Measurements from ENCODE around the gene SP100.
"Not testable (repeated sequence)": the region's sequence is repeated elsewhere in the genome, so short reads cannot be mapped to it uniquely, and the experiment has no call there.

The SP100 gene

GRCh38 chr2:230408244-230408842, 7.7 kb upstream of the SP100 start:
- H3K9me3 ChIP-seq (ENCODE audit: control insufficient read depth, insufficient read depth, low read depth, low read length), result no peaks in the 10 kb centered on the region
- H3K27me3 ChIP-seq (ENCODE audit: control insufficient read depth, insufficient read depth, low read length), result peaks cover 44% of the 10 kb centered on the region
- no peaks in the 10 kb centered on the region for H3K36me3 ChIP-seq (ENCODE audit: control insufficient read depth, insufficient read depth, low read length)
- H3K9ac ChIP-seq (ENCODE audit: low read length), result no peak overlapping the region
- H3K4me3 ChIP-seq (ENCODE audit: low read depth, low read length), result no peak overlapping the region
- no peak overlapping the region for H3K27ac ChIP-seq (ENCODE audit: low read depth, low read length)
- peaks cover 8% of the 10 kb centered on the region; the same call in 1 of the 2 replicates for H3K4me1 ChIP-seq (ENCODE audit: control insufficient read depth, insufficient read depth, low read length)

DNA sequence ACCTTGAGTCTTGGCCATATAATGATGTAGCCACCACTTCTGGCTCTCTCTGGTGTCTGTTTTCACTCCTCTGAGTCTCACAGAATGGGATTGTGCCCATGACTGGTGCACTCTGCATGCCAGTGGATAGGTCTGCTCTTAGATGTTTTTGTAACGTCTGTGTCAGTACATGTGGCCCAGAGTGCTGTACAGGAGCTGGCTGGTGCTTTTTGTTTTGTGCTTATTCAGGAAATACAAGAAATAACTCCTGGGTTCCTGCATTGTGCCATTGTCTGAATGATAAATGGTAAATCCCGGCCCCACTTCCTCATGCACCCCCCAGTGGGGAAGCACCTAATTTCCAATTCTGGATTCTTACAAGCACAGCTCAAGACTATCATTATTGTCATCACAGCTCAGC, 6.7 kb upstream of the SP100 start:
- H3K4me3 ChIP-seq (ENCODE audit: low read depth, low read length); H3K27ac ChIP-seq (ENCODE audit: low read depth, low read length); H3K9me3 ChIP-seq (ENCODE audit: control insufficient read depth, insufficient read depth, low read depth, low read length); H3K4me1 ChIP-seq (ENCODE audit: control insufficient read depth, insufficient read depth, low read length); H3K36me3 ChIP-seq (ENCODE audit: control insufficient read depth, insufficient read depth, low read length); H3K9ac ChIP-seq (ENCODE audit: low read length): not testable (repeated sequence)
- peaks cover 44% of the 10 kb centered on the region for H3K27me3 ChIP-seq (ENCODE audit: control insufficient read depth, insufficient read depth, low read length)

DNA sequence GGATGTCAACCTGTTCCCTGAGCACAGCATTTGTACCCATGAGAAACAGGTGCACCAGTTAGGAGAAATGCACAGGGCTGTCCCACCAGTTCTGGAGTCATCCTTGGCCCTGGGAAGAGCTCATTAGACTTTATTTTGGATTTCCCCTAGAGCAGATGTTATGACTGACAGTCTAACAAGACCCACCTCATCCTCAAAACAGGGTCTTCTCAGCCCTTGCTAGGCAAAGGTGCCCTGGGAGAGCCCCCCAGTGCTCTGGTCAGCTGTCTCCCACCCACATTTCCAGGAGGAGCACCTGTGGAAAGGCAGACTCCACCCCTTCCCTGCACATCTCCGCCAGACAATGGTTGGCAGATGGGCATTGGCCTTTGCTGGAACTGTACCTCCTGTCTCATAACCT, 5.7 kb upstream of the SP100 start:
- no peak overlapping the region for H3K27ac ChIP-seq (ENCODE audit: low read depth, low read length)
- H3K36me3 ChIP-seq (ENCODE audit: control insufficient read depth, insufficient read depth, low read length), result no peaks in the 10 kb centered on the region
- H3K9me3 ChIP-seq (ENCODE audit: control insufficient read depth, insufficient read depth, low read depth, low read length), result no peaks in the 10 kb centered on the region
- peaks cover 44% of the 10 kb centered on the region for H3K27me3 ChIP-seq (ENCODE audit: control insufficient read depth, insufficient read depth, low read length)
- H3K4me1 ChIP-seq (ENCODE audit: control insufficient read depth, insufficient read depth, low read length), result peaks cover 8% of the 10 kb centered on the region; the same call in 1 of the 2 replicates
- no peak overlapping the region for H3K4me3 ChIP-seq (ENCODE audit: low read depth, low read length)
- H3K9ac ChIP-seq (ENCODE audit: low read length), result no peak overlapping the region

DNA sequence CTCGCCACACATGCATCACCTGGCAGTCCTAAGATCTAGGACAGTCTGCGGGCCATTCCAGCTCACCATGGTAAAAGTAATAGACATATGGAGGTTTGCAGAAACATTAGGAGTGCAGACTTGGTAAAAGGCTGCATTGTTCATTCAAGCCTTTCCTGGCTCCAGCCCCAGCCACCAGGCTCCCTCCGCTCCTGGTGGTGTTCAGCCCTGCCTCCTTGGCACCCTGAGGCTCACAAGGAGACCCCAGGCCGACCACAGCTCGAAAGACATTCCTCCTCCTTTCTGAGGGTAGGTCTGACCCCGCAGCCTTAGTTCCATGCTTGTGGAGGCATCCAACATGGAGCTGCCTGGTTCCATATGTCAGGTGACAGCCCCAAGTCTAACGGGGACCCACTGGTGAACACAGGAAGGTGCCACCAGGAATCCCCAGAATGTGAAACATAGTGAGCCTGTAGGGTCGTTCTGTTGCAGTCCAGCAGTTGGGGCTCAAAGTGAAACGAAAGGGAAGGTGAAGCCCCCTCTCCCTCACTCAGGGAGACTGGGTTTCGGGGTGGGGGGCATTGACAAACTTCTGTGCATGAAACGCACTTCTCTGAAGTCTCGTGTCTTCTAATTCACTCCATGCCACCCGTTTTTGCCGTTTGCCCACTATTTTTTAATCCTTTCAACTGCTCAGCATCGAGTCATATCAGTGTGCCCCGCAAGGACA, 5.0 kb upstream of the SP100 start:
- peak overlapping the region; percentile 62 for H3K9ac ChIP-seq (ENCODE audit: low read length)
- peak overlapping the region; percentile 88 for H3K4me3 ChIP-seq (ENCODE audit: low read depth, low read length)
- peaks cover 13% of the 10 kb centered on the region; the same call in 1 of the 2 replicates for H3K4me1 ChIP-seq (ENCODE audit: control insufficient read depth, insufficient read depth, low read length)
- no peaks in the 10 kb centered on the region for H3K36me3 ChIP-seq (ENCODE audit: control insufficient read depth, insufficient read depth, low read length)
- no peaks in the 10 kb centered on the region for H3K9me3 ChIP-seq (ENCODE audit: control insufficient read depth, insufficient read depth, low read depth, low read length)
- H3K27ac ChIP-seq (ENCODE audit: low read depth, low read length), result no peak overlapping the region
- peaks cover 44% of the 10 kb centered on the region for H3K27me3 ChIP-seq (ENCODE audit: control insufficient read depth, insufficient read depth, low read length)

DNA sequence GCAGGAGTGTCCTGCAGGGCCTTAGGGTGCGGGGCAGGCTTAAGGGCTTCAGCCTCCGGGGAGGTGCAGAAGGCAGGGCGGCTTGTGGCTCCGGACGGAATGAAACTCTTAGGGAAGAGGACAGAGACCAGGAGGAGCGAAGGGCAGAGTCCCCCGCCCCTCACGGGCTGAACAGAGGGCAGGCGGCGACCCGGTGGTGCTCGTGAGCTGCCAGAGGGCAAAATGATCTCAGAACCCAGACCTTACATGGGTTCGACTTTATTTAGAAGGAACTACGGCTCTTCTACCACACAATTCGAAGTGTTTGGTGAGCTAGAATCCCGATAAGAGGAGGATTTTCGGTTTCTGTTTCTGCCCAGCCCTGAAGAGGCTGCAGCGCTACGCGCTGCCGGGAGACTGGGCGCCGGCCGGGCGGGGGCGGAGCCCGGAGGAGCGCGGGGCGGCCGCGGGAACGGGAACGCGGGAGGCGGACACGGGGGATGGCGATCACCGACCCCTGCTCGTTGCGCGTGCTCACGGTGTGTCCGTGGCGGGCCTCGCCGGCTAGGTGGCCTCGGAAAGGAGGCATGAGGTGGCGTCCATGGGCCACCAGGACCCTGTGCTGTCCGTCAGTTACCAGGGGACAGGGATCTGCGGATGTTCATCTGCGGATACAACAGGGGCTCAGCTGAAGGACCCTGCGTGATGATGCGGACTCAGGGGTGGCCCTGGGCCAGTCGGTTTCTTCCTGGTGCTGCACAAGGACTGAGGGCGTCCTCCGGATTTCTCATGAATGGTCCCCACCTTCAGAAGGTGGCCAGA, 4.2 kb upstream of the SP100 start:
- H3K27ac ChIP-seq (ENCODE audit: low read depth, low read length), result no peak overlapping the region
- peak overlapping the region; percentile 88 for H3K4me3 ChIP-seq (ENCODE audit: low read depth, low read length)
- peaks cover 16% of the 10 kb centered on the region; the same call in 1 of the 2 replicates for H3K4me1 ChIP-seq (ENCODE audit: control insufficient read depth, insufficient read depth, low read length)

DNA sequence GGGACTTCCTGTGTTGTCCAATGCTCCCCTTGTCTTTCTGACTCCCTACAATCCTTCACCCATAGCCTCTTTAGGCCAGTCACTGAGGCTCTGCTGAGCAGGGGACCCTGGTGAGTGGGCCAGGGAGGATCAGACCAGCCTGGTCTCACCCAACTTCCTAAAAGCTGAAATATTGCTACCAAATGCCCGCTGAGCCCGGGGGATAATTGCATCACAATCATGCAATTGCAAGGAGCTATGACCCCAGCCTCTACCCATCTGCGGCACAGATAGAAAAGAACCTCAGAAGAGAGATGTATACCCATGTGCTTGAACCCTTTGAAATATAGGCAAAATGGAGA, 3.7 kb upstream of the SP100 start:
- H3K9ac ChIP-seq (ENCODE audit: low read length), result no peak overlapping the region
- H3K27ac ChIP-seq (ENCODE audit: low read depth, low read length), result no peak overlapping the region
- H3K4me1 ChIP-seq (ENCODE audit: control insufficient read depth, insufficient read depth, low read length), result peaks cover 16% of the 10 kb centered on the region; the same call in 1 of the 2 replicates
- H3K4me3 ChIP-seq (ENCODE audit: low read depth, low read length), result peak overlapping the region; percentile 88
- no peaks in the 10 kb centered on the region for H3K36me3 ChIP-seq (ENCODE audit: control insufficient read depth, insufficient read depth, low read length)
- H3K27me3 ChIP-seq (ENCODE audit: control insufficient read depth, insufficient read depth, low read length), result peaks cover 44% of the 10 kb centered on the region
- no peaks in the 10 kb centered on the region for H3K9me3 ChIP-seq (ENCODE audit: control insufficient read depth, insufficient read depth, low read depth, low read length)

More for the DNA sequence above, 4.2 kb upstream of the SP100 start:
- H3K27me3 ChIP-seq (ENCODE audit: control insufficient read depth, insufficient read depth, low read length), result peaks cover 44% of the 10 kb centered on the region
- peak overlapping the region; percentile 62 for H3K9ac ChIP-seq (ENCODE audit: low read length)
- no peaks in the 10 kb centered on the region for H3K9me3 ChIP-seq (ENCODE audit: control insufficient read depth, insufficient read depth, low read depth, low read length)
- H3K36me3 ChIP-seq (ENCODE audit: control insufficient read depth, insufficient read depth, low read length), result no peaks in the 10 kb centered on the region

- Histone ChIP-seq H3K9me3 (ENCODE audit: control insufficient read depth, insufficient read depth, low read depth, low read length) (no peaks in the 10 kb centered on the region), H3K4me3 (ENCODE audit: low read depth, low read length) (no peak overlapping the region), H3K9ac (ENCODE audit: low read length) (no peak overlapping the region), H3K4me1 (ENCODE audit: control insufficient read depth, insufficient read depth, low read length) (peaks cover 16% of the 10 kb centered on the region; the same call in 1 of the 2 replicates), H3K27me3 (ENCODE audit: control insufficient read depth, insufficient read depth, low read length) (peaks cover 44% of the 10 kb centered on the region), H3K27ac (ENCODE audit: low read depth, low read length) (no peak overlapping the region), H3K36me3 (ENCODE audit: control insufficient read depth, insufficient read depth, low read length) (no peaks in the 10 kb centered on the region)
Observed at GRCh38 chr2:230412846-230413245, 3.2 kb upstream of the SP100 start.

- Histone ChIP-seq H3K4me3 (ENCODE audit: low read depth, low read length) (no peak overlapping the region), H3K27me3 (ENCODE audit: control insufficient read depth, insufficient read depth, low read length) (peaks cover 44% of the 10 kb centered on the region), H3K9ac (ENCODE audit: low read length) (no peak overlapping the region), H3K9me3 (ENCODE audit: control insufficient read depth, insufficient read depth, low read depth, low read length) (no peaks in the 10 kb centered on the region), H3K27ac (ENCODE audit: low read depth, low read length) (no peak overlapping the region), H3K4me1 (ENCODE audit: control insufficient read depth, insufficient read depth, low read length) (peaks cover 16% of the 10 kb centered on the region; the same call in 1 of the 2 replicates), H3K36me3 (ENCODE audit: control insufficient read depth, insufficient read depth, low read length) (no peaks in the 10 kb centered on the region)
Observed at GRCh38 chr2:230413479-230413878, 2.5 kb upstream of the SP100 start.

DNA sequence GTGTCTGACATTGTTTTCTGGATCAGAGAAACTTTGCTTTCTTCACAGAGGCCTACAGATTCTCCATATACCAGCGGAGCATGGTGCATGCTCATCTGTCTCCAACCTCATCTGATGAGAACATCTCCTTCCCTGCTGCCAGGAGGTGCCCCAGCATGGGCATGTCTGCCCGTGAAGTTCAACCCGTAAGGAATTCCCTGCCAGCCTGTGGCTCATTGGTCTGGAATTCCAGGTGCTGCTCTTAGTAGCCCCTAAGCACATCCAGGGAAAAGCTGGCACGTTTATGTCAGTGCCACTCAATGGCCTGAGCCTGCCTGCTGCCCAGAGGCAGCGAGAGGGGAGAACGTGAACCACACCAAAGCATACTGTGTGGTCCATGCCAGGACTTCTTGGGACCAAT, 1.7 kb upstream of the SP100 start:
- H3K27me3 ChIP-seq (ENCODE audit: control insufficient read depth, insufficient read depth, low read length), result peaks cover 39% of the 10 kb centered on the region
- H3K4me1 ChIP-seq (ENCODE audit: control insufficient read depth, insufficient read depth, low read length), result peaks cover 16% of the 10 kb centered on the region; the same call in 1 of the 2 replicates
- H3K36me3 ChIP-seq (ENCODE audit: control insufficient read depth, insufficient read depth, low read length), result no peaks in the 10 kb centered on the region
- no peak overlapping the region for H3K27ac ChIP-seq (ENCODE audit: low read depth, low read length)
- H3K9me3 ChIP-seq (ENCODE audit: control insufficient read depth, insufficient read depth, low read depth, low read length), result no peaks in the 10 kb centered on the region
- H3K9ac ChIP-seq (ENCODE audit: low read length), result no peak overlapping the region
- H3K4me3 ChIP-seq (ENCODE audit: low read depth, low read length), result no peak overlapping the region

DNA sequence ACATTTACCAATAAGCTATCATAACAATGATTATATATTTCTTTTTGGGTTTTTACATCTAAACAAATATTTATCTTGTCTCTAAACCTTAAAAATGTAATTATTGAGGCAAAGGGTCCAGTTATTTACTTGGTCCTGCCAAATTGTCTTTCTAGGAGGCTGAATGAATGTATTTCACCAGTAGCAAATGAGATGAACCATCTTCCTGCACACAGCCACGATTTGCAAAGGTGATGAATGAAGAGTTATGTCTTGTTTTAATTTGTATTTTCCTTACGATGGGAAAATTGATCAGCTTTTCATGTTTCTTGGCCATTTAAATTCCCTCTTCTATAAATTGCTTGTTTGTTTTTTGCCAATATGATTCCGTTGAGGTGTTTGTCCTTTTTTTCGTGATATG, 1.4 kb downstream of the SP100 start:
- H3K9ac ChIP-seq (ENCODE audit: low read length), result no peak overlapping the region
- no peak overlapping the region for H3K4me3 ChIP-seq (ENCODE audit: low read depth, low read length)
- no peak overlapping the region for H3K27ac ChIP-seq (ENCODE audit: low read depth, low read length)
- no peaks in the 10 kb centered on the region for H3K36me3 ChIP-seq (ENCODE audit: control insufficient read depth, insufficient read depth, low read length)
- no peaks in the 10 kb centered on the region for H3K9me3 ChIP-seq (ENCODE audit: control insufficient read depth, insufficient read depth, low read depth, low read length)
- peaks cover 9% of the 10 kb centered on the region for H3K27me3 ChIP-seq (ENCODE audit: control insufficient read depth, insufficient read depth, low read length)
- peaks cover 8% of the 10 kb centered on the region; the same call in 1 of the 2 replicates for H3K4me1 ChIP-seq (ENCODE audit: control insufficient read depth, insufficient read depth, low read length)

All from HUES6 (cell line).